Hepatocyte (in vitro differentiated cells): ENCODE results near the gene SET.

Source experiments
- EZH2phosphoT487 ChIP-seq: fragments of 200-600 bp; sonication (generic); IDR thresholded peaks from one replicate; pipeline ENCODE4 v1.6.1; 2018; ENCODE audit warnings: antibody characterized with exemption, mild to moderate bottlenecking, low read depth, moderate library complexity; ENCODE audit not compliant: unreplicated experiment, severe bottlenecking
- TF ChIP-seq, protein P1 (sequence below): fragments of 200-600 bp; sonication (generic); IDR thresholded peaks from 2 replicates; pipeline ENCODE4 v1.5.1; 2016; ENCODE audit warnings: antibody characterized with exemption, mild to moderate bottlenecking; ENCODE audit not compliant: poor library complexity

DNA sequence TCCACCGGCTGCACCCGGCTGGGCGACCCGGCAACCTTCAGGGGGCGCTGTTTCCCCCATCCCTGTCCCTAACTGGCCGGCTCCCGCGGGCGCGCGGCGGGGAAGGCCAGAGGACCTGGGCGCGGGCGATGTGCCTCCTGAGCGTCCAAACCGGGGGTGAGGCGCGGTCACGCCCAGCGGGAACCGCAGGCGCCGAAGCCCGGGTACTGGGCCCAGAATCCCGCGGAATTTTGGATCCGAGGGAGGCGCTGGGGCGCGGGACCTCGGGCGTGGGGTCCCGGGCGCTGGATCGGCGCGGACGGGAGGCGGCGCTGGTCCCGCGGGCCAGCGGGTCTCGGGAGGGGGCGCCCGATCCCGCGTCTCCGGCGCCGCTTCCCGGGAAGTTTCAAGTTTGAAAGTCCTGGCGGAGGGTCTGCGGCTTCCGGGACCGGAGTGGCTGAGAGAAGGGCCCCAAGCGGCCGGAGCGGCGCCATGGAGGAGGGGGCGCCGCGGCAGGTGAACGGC, 13.5 kb downstream of the SET start, which contains the start of gene PKN3:
- TF ChIP-seq, protein P1, sequence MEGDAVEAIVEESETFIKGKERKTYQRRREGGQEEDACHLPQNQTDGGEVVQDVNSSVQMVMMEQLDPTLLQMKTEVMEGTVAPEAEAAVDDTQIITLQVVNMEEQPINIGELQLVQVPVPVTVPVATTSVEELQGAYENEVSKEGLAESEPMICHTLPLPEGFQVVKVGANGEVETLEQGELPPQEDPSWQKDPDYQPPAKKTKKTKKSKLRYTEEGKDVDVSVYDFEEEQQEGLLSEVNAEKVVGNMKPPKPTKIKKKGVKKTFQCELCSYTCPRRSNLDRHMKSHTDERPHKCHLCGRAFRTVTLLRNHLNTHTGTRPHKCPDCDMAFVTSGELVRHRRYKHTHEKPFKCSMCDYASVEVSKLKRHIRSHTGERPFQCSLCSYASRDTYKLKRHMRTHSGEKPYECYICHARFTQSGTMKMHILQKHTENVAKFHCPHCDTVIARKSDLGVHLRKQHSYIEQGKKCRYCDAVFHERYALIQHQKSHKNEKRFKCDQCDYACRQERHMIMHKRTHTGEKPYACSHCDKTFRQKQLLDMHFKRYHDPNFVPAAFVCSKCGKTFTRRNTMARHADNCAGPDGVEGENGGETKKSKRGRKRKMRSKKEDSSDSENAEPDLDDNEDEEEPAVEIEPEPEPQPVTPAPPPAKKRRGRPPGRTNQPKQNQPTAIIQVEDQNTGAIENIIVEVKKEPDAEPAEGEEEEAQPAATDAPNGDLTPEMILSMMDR, result peak; percentile 83
- TF ChIP-seq EZH2phosphoT487, result no peak
